Astrocyte (in vitro differentiated cells and primary cell): ENCODE data around the gene ZC3H12A.
"Not testable (repeated sequence)": the region's sequence is repeated elsewhere in the genome, so short reads cannot be mapped to it uniquely, and the experiment has no call there.

Source experiments
- EZH2 ChIP-seq: IDR thresholded peaks from 2 replicates; pipeline ENCODE4 v1.6.1; 2012; ENCODE audit warnings: mild to moderate bottlenecking, low read length, inconsistent platforms; ENCODE audit not compliant: insufficient read depth
- TF ChIP-seq, protein P1 (sequence below): IDR thresholded peaks from 2 replicates; pipeline ENCODE4 v1.5.1; 2011; ENCODE audit warnings: low read depth, mild to moderate bottlenecking, inconsistent platforms, low read length, moderate library complexity; ENCODE audit not compliant: insufficient read depth

DNA sequence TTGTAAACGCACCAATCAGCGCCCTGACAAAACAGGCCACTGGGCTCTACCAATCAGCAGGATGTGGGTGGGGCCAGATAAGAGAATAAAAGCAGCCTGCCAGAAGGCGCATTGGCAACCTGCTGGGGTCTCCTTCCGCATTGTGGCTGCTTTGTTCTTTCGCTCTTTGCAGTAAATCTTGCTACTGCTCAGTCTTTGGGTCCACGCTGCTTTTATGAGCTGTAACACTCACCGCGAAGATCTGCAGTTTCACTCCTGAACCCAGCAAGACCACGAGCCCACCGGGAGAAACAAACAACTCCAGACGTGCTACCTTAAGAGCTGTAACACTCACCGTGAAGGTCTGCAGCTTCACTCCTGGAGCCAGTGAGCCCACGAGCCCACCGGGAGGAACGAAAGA lies 44.5 kb downstream of the ZC3H12A start:
- TF ChIP-seq, protein P1, sequence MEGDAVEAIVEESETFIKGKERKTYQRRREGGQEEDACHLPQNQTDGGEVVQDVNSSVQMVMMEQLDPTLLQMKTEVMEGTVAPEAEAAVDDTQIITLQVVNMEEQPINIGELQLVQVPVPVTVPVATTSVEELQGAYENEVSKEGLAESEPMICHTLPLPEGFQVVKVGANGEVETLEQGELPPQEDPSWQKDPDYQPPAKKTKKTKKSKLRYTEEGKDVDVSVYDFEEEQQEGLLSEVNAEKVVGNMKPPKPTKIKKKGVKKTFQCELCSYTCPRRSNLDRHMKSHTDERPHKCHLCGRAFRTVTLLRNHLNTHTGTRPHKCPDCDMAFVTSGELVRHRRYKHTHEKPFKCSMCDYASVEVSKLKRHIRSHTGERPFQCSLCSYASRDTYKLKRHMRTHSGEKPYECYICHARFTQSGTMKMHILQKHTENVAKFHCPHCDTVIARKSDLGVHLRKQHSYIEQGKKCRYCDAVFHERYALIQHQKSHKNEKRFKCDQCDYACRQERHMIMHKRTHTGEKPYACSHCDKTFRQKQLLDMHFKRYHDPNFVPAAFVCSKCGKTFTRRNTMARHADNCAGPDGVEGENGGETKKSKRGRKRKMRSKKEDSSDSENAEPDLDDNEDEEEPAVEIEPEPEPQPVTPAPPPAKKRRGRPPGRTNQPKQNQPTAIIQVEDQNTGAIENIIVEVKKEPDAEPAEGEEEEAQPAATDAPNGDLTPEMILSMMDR = not testable (repeated sequence)
- not testable (repeated sequence) for TF ChIP-seq EZH2
